ENCODE data around the gene TBX15.

GRCh38 chr1:118890851-118891384 lies 97.2 kb downstream of the TBX15 start:
- TF ChIP-seq CTCF (conservative IDR thresholded peaks at IDR 0.05) (no peak), ZFX (IDR thresholded peaks at IDR 0.05) (no peak)
